Lung (tissue), 12 donors: ENCODE results near the gene ZFYVE28. TPM values are rescaled to one million over a fixed set of nuclear protein-coding genes. Genes with fewer than 3 reads are reported as not detected.
A peak's percentile ranks its signal among the peaks of the same experiment; 100 is the strongest.

Experiments
- ATAC-seq: fragments of 200-7000 bp; cut with Tn5 transposase; one replicate; pipeline ENCODE4 v1.9.1; 2020; ENCODE audit warnings: moderate number of reproducible peaks; ENCODE audit not compliant: insufficient read depth, low FRiP score
- DNase-seq, 3 donors: peaks; one replicate each; pipeline ENCODE4 v3.0.0-alpha.2; 2013 to 2017
- H3K27ac ChIP-seq, 2 donors: one replicate each; pipeline ENCODE4 v1.5.1; 2013; ENCODE audit warnings: mild to moderate bottlenecking in 2 of 2, moderate library complexity in 2 of 2, control low read depth in 1 of 2, inconsistent platforms in 1 of 2, low read depth in 1 of 2, low read length in 1 of 2
- H3K27me3 ChIP-seq, 3 donors: one replicate each; pipeline ENCODE4 v1.5.1; 2013; ENCODE audit warnings: low read length in 2 of 3; ENCODE audit not compliant: control insufficient read depth in 3 of 3, insufficient read depth in 3 of 3
- H3K36me3 ChIP-seq, 4 donors: one replicate each; pipeline ENCODE4 v1.5.1; 2013; ENCODE audit warnings: low read length in 4 of 4, mild to moderate bottlenecking in 1 of 4, moderate library complexity in 1 of 4; ENCODE audit not compliant: control insufficient read depth in 4 of 4, insufficient read depth in 4 of 4
- H3K4me1 ChIP-seq, 5 donors: one replicate each; pipeline ENCODE4 v1.5.1; 2013; ENCODE audit warnings: low read length in 5 of 5, mild to moderate bottlenecking in 2 of 5, moderate library complexity in 1 of 5; ENCODE audit not compliant: control insufficient read depth in 5 of 5, insufficient read depth in 5 of 5
- H3K4me3 ChIP-seq: one replicate; pipeline ENCODE4 v1.5.1; 2013; ENCODE audit warnings: mild to moderate bottlenecking, control low read depth, moderate library complexity
- H3K9ac ChIP-seq, 2 donors: one replicate each; pipeline ENCODE4 v1.5.1; 2013; ENCODE audit warnings: low read length in 2 of 2, control low read depth in 1 of 2; ENCODE audit not compliant: insufficient read depth in 1 of 2
- H3K9me3 ChIP-seq, 4 donors: one replicate each; pipeline ENCODE4 v1.5.1; 2013; ENCODE audit warnings: low read length in 3 of 4, mild to moderate bottlenecking in 1 of 4, moderate library complexity in 1 of 4; ENCODE audit not compliant: control insufficient read depth in 4 of 4, insufficient read depth in 3 of 4
- WGBS, 2 donors: extraction: QIAGEN DNeasy Blood & Tissue Kit; methylation state at CpG; one replicate each; pipeline ENCODE4 v1.1.7; 2013; 5-methylcytosine and 5-hydroxymethylcytosine counted together
- polyA plus RNA-seq, 2 donors: library from polyadenylated mRNA; stranded (reverse); fragments of 200-250 nt; gene quantifications; one replicate each; pipeline ENCODE4 v1.2.1, GENCODE V29; 2013
- total RNA-seq, 2 donors: library from RNA; depleted of rRNA in 1 of 2; stranded (reverse); fragments of >200 nt in 1 of 2; gene quantifications; one replicate each; pipeline ENCODE4 v1.2.1, GENCODE V29; 2014 to 2021
- TF ChIP-seq, protein P1 (sequence below): IDR thresholded peaks from 2 replicates; pipeline ENCODE4 v1.5.1; 2012; ENCODE audit warnings: mild to moderate bottlenecking; ENCODE audit errors: control extremely low read depth, extremely low read depth
- donor health status: control.
- donor health status: control.
- donor health status: Bipolar disorder and iron deficiency.
- donor health status: healthy.
- donor health status: DM: yes; HTN: yes; CAD: no.

ZFYVE28 gene
- total and polyA plus RNA-seq, 4 donors: 6.8 to 10.3 (median 7.6) TPM

DNA sequence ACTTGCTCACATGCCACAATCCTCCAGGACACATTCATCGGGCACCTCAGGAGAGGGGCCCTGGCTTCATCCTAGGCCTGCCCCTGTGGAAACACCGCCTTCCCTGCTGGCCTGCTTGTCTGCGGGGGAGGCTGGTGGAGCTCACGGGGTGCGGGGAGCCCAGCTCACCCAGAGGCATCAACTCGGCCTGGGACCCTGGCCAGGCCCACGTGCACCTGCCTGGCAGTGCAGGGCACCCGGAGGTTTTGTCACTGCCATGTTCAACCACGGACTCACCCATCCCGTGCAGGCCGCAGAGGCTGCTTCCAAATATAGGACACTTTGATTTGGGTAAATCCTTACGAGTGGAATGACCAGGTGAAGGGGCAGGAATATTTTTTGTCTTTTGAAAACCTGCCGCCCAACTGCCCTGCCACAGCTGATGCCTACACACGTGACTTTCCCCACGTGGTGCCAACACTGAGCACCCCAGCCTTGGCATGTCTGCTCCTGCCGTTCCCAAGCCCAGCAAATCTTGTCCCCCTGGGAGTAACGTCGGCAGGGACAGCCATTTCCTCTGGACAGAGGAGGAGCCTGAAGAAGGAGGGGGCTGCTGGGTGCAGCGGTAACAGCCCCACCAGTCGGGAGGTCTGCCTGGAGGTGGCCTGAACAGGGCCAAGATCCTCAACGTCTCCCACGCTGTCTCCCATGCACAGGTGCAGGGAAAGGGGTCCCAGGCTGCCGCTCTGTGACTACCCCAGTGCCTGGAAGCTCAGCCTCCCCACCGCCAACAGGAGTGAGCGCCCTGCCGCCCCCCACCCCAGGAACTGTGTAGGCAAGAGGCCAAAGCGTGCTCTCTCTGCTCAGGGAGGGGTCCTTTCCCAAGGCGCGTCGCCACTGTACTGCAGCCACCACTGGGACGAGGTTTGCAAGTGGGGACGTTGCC lies 165.0 kb downstream of the ZFYVE28 start:
- ATAC-seq (no peak), DNase-seq (peak in 1 of 3 donors; percentile 10)
- TF ChIP-seq, protein P1, sequence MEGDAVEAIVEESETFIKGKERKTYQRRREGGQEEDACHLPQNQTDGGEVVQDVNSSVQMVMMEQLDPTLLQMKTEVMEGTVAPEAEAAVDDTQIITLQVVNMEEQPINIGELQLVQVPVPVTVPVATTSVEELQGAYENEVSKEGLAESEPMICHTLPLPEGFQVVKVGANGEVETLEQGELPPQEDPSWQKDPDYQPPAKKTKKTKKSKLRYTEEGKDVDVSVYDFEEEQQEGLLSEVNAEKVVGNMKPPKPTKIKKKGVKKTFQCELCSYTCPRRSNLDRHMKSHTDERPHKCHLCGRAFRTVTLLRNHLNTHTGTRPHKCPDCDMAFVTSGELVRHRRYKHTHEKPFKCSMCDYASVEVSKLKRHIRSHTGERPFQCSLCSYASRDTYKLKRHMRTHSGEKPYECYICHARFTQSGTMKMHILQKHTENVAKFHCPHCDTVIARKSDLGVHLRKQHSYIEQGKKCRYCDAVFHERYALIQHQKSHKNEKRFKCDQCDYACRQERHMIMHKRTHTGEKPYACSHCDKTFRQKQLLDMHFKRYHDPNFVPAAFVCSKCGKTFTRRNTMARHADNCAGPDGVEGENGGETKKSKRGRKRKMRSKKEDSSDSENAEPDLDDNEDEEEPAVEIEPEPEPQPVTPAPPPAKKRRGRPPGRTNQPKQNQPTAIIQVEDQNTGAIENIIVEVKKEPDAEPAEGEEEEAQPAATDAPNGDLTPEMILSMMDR: no peak
- H3K4me3 ChIP-seq: no peak overlapping the region
- peaks cover 8 to 66% (median 40%) of the 10 kb centered on the region in 4 donors for H3K36me3 ChIP-seq
- 88 to 90% methylated on average over 32 of the region's 32 CpGs for WGBS, 2 donors
- H3K9ac ChIP-seq: no peak overlapping the region
- no peaks in the 10 kb centered on the region for H3K27me3 ChIP-seq
- peak overlapping the region in 1 of 2 donors; percentile 1 for H3K27ac ChIP-seq
- H3K4me1 ChIP-seq: peaks cover 0 to 29% (median 15%) of the 10 kb centered on the region in 5 donors
- H3K9me3 ChIP-seq: no peaks in the 10 kb centered on the region

DNA sequence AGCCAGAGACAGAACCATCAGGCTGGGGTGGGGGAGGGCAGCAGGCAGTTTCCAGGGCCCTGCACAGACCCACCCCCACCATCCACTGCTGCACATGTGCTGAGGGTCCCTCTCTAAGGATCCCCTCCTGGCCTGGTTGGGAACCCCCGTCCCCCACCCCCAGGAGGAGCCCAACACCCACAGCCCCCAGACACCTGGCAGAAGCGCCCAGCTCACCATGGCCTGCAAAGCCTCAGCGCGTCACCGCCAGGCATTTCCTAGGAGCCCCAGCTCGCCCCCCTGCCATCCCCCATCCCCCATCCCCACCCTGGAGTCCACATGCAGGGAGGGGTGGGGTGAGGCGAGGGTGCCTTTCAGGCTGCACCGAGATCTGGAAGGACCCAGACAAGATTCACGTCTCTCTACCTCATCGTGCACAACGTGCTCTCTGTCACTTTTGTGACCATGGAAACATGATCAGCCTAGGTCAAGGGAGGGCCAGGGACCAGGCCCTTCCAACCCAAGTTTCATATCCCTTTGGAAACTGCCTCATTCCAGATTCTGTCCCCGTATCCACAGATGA lies 165.8 kb downstream of the ZFYVE28 start:
- Histone ChIP-seq H3K9me3 (no peaks in the 10 kb centered on the region), H3K27ac (no peak overlapping the region), H3K4me3 (no peak overlapping the region), H3K36me3 (peaks cover 8 to 66% (median 36%) of the 10 kb centered on the region in 4 donors), H3K9ac (no peak overlapping the region), H3K27me3 (no peaks in the 10 kb centered on the region), H3K4me1 (peaks cover 0 to 22% (median 15%) of the 10 kb centered on the region in 5 donors)
- TF ChIP-seq, protein P1: no peak
- DNase-seq (peak in 1 of 3 donors; percentile 11), ATAC-seq (no peak)
- 87 to 92% methylated on average over 11 to 12 of the region's 12 CpGs for WGBS, 2 donors

GRCh38 chr4:2251795-2252529 lies 166.5 kb downstream of the ZFYVE28 start:
- Histone ChIP-seq H3K4me1 (peaks cover 0 to 16% (median 11%) of the 10 kb centered on the region in 5 donors), H3K27me3 (no peaks in the 10 kb centered on the region), H3K9me3 (no peaks in the 10 kb centered on the region), H3K9ac (no peak overlapping the region), H3K27ac (no peak overlapping the region), H3K36me3 (peaks cover 8 to 67% (median 33%) of the 10 kb centered on the region in 4 donors), H3K4me3 (no peak overlapping the region)
- 94% methylated on average over 15 to 16 of the region's 16 CpGs for WGBS, 2 donors
- DNase-seq (peak in 1 of 3 donors; percentile 10), ATAC-seq (no peak)
- TF ChIP-seq, protein P1: no peak
